ENCODE results near the gene VIPAS39. TPM values are rescaled to one million over a fixed set of nuclear protein-coding genes. Genes with fewer than 3 reads are reported as not detected.

VIPAS39 gene
- total RNA-seq, 4 donors from 2014 or later, result 13.2 to 15.3 (median 13.8) TPM

Small RNA genes lying within 50 kb of the gene (small RNA-seq; reads per million reads assigned to genes)
- gene RF00404, result 0 reads per million in 4 donors

Other genes with a start within 250 kb of the VIPAS39 start
- gene NGB, start 186.4 kb downstream of the VIPAS39 start, total RNA-seq, result not detected
- 10 to 100 TPM in 1 of 4 donors, 1 to 10 TPM in 3; 7.3 to 16.0 (median 8.4) TPM for gene POMT2, start 136.7 kb downstream of the VIPAS39 start, total RNA-seq
- 10 to 100 TPM; 22.0 to 44.4 (median 28.1) TPM for gene GSTZ1, start 136.6 kb downstream of the VIPAS39 start, total RNA-seq
- 1 to 10 TPM; 4.4 to 9.3 (median 8.0) TPM for gene TMED8, start 80.5 kb downstream of the VIPAS39 start, total RNA-seq
- gene SAMD15, start 80.2 kb downstream of the VIPAS39 start, total RNA-seq, result under 1 TPM; 0.12 to 0.48 (median 0.40) TPM
- gene NOXRED1, start 34.1 kb downstream of the VIPAS39 start, total RNA-seq, result not detected
- gene AHSA1, start 492 bp upstream of the VIPAS39 start, total RNA-seq, result 100 to 1,000 TPM in 3 of 4 donors, 10 to 100 TPM in 1; 98.6 to 166 (median 120) TPM
- 1 to 10 TPM in 2 of 4 donors, not detected in 2; 1.6 to 1.7 TPM for gene ISM2, start 41.2 kb upstream of the VIPAS39 start, total RNA-seq
- gene SPTLC2, start 159.0 kb upstream of the VIPAS39 start, total RNA-seq, result 10 to 100 TPM; 35.1 to 50.5 (median 39.9) TPM

Measured in esophagus squamous epithelium (tissue), 4 donors.